Activated T-cell treated with anti-CD3 and anti-CD28 coated beads, Interleukin-2, amount 50 U/mL, for 72 hours (primary cell): ENCODE measurements around the gene ARVCF. TPM values are rescaled to one million over a fixed set of nuclear protein-coding genes. Genes with fewer than 3 reads are reported as not detected.

Experiments used
- ATAC-seq, 2 donors: fragments of 150-1000 bp; cut with Tn5 transposase; replicated peaks in 1 of 2; 2 replicates each; pipeline ENCODE4 v1.10.0; 2021; ENCODE audit warnings: moderate library complexity in 2 of 2, mild to moderate bottlenecking in 1 of 2
- DNase-seq, 2 donors: peaks; one replicate each; pipeline ENCODE4 v3.0.0; 2021 to 2022; ENCODE audit warnings: mixed read lengths in 1 of 2
- H3K27ac Mint-ChIP-seq: one replicate; pipeline ENCODE4 v1.8.0; 2022; ENCODE audit warnings: mild to moderate bottlenecking, moderate library complexity, mixed read lengths
- H3K27me3 Mint-ChIP-seq: one replicate; pipeline ENCODE4 v1.8.0; 2022; ENCODE audit warnings: low read depth, mixed read lengths
- H3K36me3 Mint-ChIP-seq, 2 donors: one replicate each; pipeline ENCODE4 v1.8.0; 2022; ENCODE audit warnings: mixed read lengths in 2 of 2, mild to moderate bottlenecking in 1 of 2; ENCODE audit not compliant: insufficient read depth in 2 of 2
- H3K4me1 Mint-ChIP-seq: one replicate; pipeline ENCODE4 v1.8.0; 2022; ENCODE audit warnings: low read depth, mixed read lengths
- H3K4me3 Mint-ChIP-seq, 2 donors: one replicate each; pipeline ENCODE4 v1.8.0; 2022; ENCODE audit warnings: mild to moderate bottlenecking in 2 of 2, mixed read lengths in 2 of 2, moderate library complexity in 2 of 2
- H3K9me3 Mint-ChIP-seq, 2 donors: one replicate each; pipeline ENCODE4 v1.8.0; 2022; ENCODE audit warnings: mixed read lengths in 2 of 2
- total RNA-seq, 2 donors: library from RNA; stranded (reverse); gene quantifications; one replicate each; pipeline ENCODE4 v1.2.3, GENCODE V29; 2022

ARVCF gene
- total RNA-seq, 2 donors from 2014 or later, result 1.7 to 5.5 TPM

DNA sequence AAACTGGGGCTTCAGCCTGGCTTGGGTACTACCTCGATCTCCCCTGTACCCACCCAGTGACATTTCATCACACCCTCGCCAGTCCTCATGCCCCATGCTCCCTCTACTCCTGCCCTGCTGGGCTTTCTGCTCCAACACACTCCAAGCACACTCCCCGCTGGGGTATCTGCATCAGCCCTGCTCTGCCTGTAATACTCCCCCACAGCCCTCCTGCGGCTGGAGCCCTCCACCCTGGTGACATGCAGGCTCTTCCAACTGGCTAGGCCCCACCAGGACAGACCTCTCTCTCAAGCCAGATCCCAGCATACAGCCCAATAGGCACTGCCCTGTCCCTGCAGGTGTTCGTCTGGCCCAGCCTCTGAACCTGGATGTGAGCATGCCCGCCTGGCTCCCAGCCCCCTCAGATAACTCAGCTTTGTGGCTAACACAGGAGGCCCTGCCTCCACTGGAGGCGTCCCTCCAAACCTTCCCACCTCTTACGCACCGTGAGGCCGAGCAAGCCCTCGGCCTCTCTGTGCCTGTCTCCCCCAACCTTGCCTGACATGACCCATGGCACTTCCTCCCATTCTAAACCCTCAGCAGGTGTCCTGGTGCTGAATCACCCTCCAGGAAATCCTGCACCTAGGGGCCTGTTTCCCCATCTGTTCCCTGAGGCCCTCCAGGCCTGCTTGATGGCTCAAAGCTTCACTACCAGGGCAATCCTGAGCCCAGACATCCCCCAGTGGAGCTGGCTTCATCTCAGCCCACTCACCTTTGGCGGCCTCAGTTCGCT, 41.5 kb downstream of the ARVCF start:
- no peaks in the 10 kb centered on the region for H3K9me3 Mint-ChIP-seq
- no peak for ATAC-seq
- no peak for DNase-seq
- H3K4me3 Mint-ChIP-seq, result no peak overlapping the region
- H3K27me3 Mint-ChIP-seq, result no peaks in the 10 kb centered on the region
- H3K27ac Mint-ChIP-seq, result no peak overlapping the region
- peaks cover 11% of the 10 kb centered on the region for H3K4me1 Mint-ChIP-seq
- H3K36me3 Mint-ChIP-seq, result no peaks in the 10 kb centered on the region

DNA sequence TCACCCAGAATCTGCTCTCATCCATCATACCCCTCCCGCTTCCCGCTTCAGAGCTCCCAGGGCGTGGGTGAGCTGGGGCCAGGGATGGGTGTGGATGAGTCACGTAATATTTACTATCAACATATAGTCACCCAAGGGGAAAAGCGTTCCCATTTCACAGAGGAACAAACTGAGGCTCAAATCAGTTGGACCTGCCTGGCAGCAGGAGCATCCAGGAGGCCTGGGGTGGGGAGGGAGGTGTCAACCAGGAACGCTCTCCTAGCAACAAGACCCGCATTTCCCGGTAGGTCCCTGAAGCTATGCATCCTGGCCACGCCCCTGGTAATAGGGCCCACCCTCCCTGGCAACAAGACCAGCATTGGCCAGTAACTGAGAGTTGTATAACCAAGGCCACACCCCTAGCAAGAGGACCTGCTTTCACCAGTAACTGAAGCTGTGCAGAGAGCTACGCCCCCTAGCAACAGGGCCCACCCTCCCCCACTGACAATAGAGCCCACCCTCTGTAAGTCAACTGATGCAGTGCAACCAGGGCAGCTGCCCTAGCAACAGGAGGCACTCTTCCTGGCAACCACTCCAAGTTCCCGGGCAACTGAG, 42.3 kb downstream of the ARVCF start:
- ATAC-seq (peak; percentile 22 to 26), DNase-seq (no peak)
- Mint-ChIP-seq H3K27me3 (no peaks in the 10 kb centered on the region), H3K4me3 (no peak overlapping the region), H3K9me3 (no peaks in the 10 kb centered on the region), H3K4me1 (peaks cover 11% of the 10 kb centered on the region), H3K27ac (no peak overlapping the region), H3K36me3 (no peaks in the 10 kb centered on the region)

DNA sequence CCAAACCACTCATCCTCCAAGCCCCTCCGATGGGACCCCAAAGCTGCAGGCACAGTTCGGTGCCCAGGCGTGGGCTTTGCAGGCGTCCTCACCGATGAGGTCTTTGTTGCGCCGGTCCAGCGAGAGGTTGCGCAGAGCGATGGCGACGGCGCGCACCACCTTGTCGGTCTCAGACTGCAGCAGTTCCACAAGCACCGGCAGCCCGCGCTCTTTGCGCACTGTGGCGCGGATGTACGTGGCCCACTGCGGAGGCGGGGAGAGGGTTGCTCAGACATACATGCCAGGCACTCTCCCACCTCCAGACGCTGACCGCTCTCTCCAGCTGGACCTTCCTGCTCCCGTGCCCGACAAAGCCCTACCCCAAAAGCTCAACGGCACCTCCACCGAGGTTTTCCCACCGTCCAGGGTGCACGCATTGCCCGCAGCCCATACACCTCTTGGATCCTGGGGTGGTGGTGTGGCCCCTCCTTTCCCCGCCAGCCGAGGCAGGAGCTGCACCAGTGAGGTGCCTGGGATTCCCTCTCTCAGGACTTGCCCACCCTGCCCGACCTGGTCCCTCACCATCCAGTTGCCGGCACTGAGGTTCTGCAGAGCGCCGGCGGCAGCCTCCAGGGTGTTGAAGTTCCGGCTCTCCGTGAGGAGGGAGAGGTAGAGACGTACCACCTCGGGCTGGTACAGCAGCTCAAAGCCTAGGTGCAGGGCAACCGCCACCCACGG, 42.9 kb downstream of the ARVCF start:
- H3K27me3 Mint-ChIP-seq, result no peaks in the 10 kb centered on the region
- H3K9me3 Mint-ChIP-seq, result no peaks in the 10 kb centered on the region
- H3K4me3 Mint-ChIP-seq, result no peak overlapping the region
- DNase-seq (no peak), ATAC-seq (no peak)
- no peak overlapping the region for H3K27ac Mint-ChIP-seq
- H3K36me3 Mint-ChIP-seq, result no peaks in the 10 kb centered on the region
- peaks cover 11% of the 10 kb centered on the region for H3K4me1 Mint-ChIP-seq

DNA sequence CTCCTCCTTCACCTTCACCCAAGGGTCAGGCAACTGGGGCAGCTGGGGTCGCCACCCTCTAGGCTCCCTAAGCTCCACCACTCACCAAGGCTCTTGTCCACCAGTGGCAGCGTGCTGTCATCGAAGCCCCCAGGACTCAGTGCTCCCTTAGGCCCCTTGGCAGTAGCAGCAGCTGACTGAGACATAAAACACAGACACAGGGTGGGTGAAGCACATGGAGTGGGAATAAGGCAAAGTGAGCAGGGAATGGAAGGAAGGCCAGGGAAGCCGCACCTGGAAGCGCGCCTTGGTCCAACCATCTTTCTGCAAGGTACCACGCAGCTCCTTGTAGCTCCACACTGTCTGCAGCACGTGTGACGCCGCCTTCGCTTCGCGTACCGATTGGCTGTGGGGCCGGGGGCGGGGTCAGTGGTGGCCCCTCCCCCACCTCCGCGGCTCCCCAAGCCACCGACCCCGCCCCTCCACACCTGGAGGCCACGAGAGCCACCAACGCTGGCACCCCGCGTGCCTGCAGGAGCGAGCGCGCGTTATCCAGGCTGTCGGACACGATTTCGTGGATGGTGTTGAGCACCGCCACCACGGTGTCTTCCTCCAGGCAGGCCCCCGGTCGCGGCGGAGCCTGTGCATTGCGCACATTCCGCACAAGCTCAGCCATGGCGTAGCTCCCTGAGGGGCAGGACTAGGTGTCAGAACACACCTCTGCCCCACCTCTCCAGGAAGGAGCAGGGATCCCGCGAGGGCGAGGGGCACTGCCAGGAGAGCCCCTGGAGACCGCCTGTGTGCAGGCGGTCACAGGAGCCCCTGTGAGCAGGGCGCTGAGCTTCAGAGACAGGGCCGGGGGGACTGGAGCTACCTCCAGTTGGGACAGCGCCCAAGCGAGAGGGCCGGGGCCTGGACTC, 43.7 kb downstream of the ARVCF start:
- H3K36me3 Mint-ChIP-seq, result no peaks in the 10 kb centered on the region
- peaks cover 11% of the 10 kb centered on the region for H3K4me1 Mint-ChIP-seq
- no peak for ATAC-seq
- no peaks in the 10 kb centered on the region for H3K27me3 Mint-ChIP-seq
- H3K27ac Mint-ChIP-seq, result no peak overlapping the region
- H3K4me3 Mint-ChIP-seq, result no peak overlapping the region
- no peaks in the 10 kb centered on the region for H3K9me3 Mint-ChIP-seq
- no peak for DNase-seq

DNA sequence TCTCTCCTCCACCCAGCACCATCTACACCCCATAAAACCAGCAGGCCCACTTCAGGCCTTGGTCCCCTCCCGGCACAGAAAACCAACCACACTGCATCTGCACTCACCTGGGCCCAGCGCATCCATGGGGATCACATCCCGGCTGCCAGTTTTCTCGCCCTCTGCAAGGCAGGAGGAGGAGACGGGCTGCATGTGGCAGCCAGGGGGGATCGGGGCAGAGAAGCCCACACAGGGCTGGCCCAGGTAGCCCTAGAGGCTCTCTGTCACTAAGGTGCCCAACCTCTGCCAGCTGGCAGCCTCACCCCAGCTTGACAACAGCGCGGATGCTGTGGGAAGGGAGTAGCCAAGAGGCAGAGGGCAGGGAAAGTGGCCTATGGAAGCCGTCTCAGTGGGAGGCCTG, 44.4 kb downstream of the ARVCF start:
- no peak overlapping the region for H3K4me3 Mint-ChIP-seq
- H3K4me1 Mint-ChIP-seq, result peaks cover 11% of the 10 kb centered on the region
- ATAC-seq (no peak), DNase-seq (no peak)
- H3K27me3 Mint-ChIP-seq, result no peaks in the 10 kb centered on the region
- no peak overlapping the region for H3K27ac Mint-ChIP-seq
- H3K36me3 Mint-ChIP-seq, result no peaks in the 10 kb centered on the region
- no peaks in the 10 kb centered on the region for H3K9me3 Mint-ChIP-seq

DNA sequence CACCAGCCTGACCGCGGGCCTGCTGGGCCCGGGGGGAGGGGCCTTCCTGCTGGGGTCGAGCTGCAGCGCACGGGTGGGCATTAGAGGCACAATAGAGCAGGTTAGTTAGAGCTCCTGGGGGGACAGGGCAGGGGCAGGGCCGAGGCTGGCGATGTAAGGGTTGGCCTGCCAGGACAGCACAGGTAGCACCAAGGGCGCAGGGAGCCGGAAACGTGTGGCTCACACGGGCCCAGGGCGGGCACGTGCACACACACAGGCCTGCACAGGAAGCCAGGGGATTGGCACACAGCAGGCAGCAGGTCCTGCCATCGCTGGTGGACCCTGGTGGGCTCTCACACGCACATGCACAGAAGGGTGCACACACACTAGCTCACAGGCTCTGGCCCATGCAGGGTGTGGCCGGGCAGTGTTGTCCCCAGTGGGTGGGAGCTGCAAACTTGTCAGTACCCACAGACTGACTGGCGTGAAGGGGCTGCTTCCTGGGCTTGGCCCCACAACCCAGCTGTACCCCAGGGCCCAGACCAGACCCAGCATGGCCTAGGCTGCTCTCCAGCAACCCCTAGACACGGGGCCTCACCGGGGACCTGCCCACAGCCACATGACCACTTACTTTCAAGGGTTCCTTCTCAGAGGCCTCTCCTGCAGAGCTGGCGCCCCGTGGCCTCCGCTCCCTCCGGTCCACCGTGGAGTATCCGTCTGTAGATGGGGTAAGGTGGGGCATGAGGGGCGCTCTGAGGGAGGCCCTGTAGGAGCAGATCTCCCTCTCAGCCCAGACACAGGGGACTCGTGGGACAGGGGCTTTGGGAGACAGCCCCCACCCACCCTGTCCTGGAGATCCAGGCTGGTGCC, 45.1 kb downstream of the ARVCF start:
- Mint-ChIP-seq H3K4me1 (peaks cover 11% of the 10 kb centered on the region), H3K4me3 (no peak overlapping the region), H3K27me3 (no peaks in the 10 kb centered on the region), H3K27ac (no peak overlapping the region), H3K9me3 (no peaks in the 10 kb centered on the region), H3K36me3 (peaks cover 0 to 3% of the 10 kb centered on the region in 2 donors)
- no peak for ATAC-seq
- no peak for DNase-seq

DNA sequence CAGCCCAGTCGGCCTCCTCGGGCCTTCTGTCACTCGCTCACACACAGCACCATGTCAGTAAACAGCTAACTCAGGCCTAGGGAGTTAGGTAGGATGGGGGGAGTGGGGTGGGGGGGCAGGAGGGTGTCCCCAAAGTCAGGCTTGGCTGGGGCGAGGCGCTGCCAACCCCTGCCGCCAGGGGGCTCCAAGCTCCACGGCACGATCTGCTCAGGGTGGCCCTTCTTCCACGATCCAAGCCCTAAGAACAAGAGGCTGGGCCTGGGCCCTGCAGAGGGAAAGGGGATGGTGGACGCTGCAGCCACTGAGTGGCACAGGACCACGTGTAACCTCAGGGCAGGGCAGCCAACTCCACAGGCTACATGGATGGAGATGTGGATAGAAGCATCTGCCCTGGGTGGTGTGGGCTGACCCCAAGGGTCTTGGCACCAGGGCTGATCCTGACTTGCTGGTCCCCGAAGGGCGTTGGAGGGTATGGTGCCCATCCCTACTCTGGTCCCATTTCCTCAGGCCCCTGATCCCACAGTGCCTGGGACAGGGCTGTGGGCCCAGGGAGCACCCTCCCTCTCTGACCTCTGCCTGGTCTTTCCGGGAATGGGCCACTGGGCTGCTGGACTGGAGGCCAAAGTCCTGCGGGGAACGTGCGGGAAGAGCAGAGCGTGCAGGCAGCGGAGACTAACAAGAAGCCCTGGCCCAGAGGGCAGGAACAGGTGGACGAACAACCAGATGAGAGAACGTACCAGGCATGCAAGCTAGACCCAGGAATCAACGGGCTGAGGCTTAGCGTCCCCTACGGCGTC, 45.9 kb downstream of the ARVCF start:
- DNase-seq (peak; percentile 74 to 83), ATAC-seq (peak; percentile 68 to 75)
- H3K4me3 Mint-ChIP-seq, result no peak overlapping the region
- no peaks in the 10 kb centered on the region for H3K9me3 Mint-ChIP-seq
- peaks cover 11% of the 10 kb centered on the region for H3K4me1 Mint-ChIP-seq
- H3K36me3 Mint-ChIP-seq, result peaks cover 0 to 3% of the 10 kb centered on the region in 2 donors
- no peak overlapping the region for H3K27ac Mint-ChIP-seq
- no peaks in the 10 kb centered on the region for H3K27me3 Mint-ChIP-seq

DNA sequence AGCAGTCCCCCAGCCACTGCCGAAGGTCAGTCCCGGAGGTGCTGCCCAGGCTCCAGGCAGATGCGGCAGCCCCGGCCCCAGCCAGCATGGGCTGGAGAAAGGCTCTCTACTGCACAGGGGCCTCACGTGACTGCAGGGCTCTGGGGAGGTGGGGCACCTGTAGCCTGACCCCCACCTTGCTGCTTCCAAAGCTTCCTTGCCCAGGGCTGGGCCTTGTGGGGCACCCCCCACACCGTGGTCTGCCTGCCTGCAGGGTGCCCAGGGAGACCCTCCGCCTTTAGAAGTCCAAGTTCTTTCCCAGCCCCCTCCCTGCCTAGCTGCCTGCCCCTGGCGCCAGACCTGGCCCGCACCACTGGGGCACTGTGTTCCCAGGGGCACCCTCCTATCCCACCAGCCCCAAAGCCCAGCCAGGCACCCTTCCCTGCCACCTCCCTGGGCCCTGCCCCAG, 46.6 kb downstream of the ARVCF start:
- H3K4me3 Mint-ChIP-seq, result no peak overlapping the region
- no peak for DNase-seq
- no peak overlapping the region for H3K27ac Mint-ChIP-seq
- peaks cover 2 to 3% of the 10 kb centered on the region in 2 donors for H3K36me3 Mint-ChIP-seq
- H3K4me1 Mint-ChIP-seq, result peaks cover 5% of the 10 kb centered on the region
- H3K27me3 Mint-ChIP-seq, result no peaks in the 10 kb centered on the region
- no peaks in the 10 kb centered on the region for H3K9me3 Mint-ChIP-seq
- peak; percentile 2 to 12 for ATAC-seq

DNA sequence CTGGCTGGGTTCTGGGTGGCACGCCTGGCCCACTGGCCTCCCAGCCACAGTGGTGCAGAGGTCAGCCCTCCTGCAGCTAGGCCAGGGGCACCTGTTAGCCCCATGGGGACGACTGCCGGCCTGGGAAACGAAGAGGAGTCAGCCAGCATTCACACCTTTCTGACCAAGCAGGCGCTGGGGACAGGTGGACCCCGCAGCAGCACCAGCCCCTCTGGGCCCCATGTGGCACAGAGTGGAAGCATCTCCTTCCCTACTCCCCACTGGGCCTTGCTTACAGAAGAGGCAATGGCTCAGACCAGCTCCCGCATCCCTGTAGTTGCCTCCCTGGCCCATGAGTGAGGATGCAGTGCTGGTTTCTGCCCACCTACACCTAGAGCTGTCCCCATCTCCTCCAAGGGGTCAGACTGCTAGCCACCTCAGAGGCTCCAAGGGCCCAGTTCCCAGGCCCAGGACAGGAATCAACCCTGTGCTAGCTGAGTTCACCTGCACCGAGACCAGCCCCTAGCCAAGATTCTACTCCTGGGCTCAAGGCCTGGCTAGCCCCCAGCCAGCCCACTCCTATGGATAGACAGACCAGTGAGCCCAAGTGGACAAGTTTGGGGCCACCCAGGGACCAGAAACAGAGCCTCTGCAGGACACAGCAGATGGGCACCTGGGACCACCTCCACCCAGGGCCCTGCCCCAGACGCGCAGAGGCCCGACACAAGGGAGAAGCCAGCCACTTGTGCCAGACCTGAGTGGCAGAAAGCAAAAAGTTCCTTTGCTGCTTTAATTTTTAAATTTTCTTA, 47.3 kb downstream of the ARVCF start:
- Mint-ChIP-seq H3K9me3 (no peaks in the 10 kb centered on the region), H3K36me3 (peaks cover 2 to 3% of the 10 kb centered on the region in 2 donors), H3K27me3 (no peaks in the 10 kb centered on the region), H3K4me3 (no peak overlapping the region), H3K27ac (no peak overlapping the region), H3K4me1 (no peaks in the 10 kb centered on the region)
- DNase-seq, result no peak
- ATAC-seq, result no peak

DNA sequence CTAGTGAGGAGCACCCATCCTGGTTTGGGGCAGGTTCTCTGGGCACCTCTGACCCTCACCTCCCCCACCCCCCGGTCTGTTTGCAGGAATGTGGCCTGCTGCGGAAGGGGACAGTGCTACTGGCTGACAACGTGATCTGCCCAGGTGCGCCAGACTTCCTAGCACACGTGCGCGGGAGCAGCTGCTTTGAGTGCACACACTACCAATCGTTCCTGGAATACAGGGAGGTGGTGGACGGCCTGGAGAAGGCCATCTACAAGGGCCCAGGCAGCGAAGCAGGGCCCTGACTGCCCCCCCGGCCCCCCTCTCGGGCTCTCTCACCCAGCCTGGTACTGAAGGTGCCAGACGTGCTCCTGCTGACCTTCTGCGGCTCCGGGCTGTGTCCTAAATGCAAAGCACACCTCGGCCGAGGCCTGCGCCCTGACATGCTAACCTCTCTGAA, 48.2 kb downstream of the ARVCF start:
- Mint-ChIP-seq H3K4me3 (no peak overlapping the region), H3K4me1 (no peaks in the 10 kb centered on the region), H3K36me3 (peaks cover 2 to 3% of the 10 kb centered on the region in 2 donors), H3K27ac (no peak overlapping the region), H3K27me3 (no peaks in the 10 kb centered on the region), H3K9me3 (no peaks in the 10 kb centered on the region)
- ATAC-seq (no peak), DNase-seq (no peak)

DNA sequence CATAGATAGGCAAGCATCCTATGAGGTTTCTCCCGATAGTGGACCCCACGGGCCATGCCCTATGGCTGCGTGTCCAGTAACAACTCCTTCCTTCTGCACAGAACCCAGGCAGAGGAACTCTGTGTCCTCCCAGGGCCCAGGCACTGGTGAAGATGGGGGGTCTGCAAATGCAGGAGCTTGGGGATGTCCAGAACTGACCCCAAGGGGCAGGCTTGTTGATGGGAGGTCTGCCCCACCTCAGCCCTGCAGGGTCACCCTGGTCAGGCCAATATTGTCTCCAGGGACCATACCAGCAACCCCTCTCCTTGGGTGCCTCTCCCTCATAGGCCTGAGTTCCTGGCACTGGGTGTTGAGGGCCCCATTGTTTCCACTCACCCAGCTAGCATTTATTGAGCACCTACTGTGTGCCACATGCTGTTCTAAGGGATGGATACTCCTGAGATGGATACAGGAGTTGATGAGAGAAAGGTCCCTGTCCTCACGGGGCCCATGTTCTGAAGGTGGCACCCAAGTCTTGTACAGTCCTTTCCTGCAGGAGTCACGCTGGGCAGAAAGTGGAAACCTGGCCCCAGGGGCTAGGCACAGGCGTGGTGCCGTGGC, 48.7 kb downstream of the ARVCF start:
- no peak overlapping the region for H3K4me3 Mint-ChIP-seq

More for the DNA sequence above, 48.7 kb downstream of the ARVCF start:
- Mint-ChIP-seq H3K27ac (peak overlapping the region; percentile 30), H3K36me3 (peaks cover 3 to 4% of the 10 kb centered on the region in 2 donors), H3K9me3 (no peaks in the 10 kb centered on the region), H3K27me3 (no peaks in the 10 kb centered on the region), H3K4me1 (no peaks in the 10 kb centered on the region)
- DNase-seq (no peak), ATAC-seq (no peak)
